Cortex of kidney (tissue), 1 donor: ENCODE data around the gene NCAPG2.

ENCODE experiments used
- DNase-seq: peaks from one replicate; lab custom pipeline; 2025; lab: John Stamatoyannopoulos, UW

NCAPG2 gene

GRCh38 chr7:158704524-158705233 is at the start of gene NCAPG2:
Gene NCAPG2 (minus strand): TSS chr7:158704804. CDS start chr7:158701899, 2,905 bp downstream.
- peak; percentile 76 for DNase-seq

GRCh38 chr7:158753900-158754299 is 49.3 kb upstream of the NCAPG2 start:
- DNase-seq: no peak

- DNase-seq: no peak
These were observed 47.1 kb upstream of the NCAPG2 start for GRCh38 chr7:158751751-158752150.

GRCh38 chr7:158751199-158751598 is 46.6 kb upstream of the NCAPG2 start:
- DNase-seq: no peak

- no peak for DNase-seq
These were observed 46.1 kb upstream of the NCAPG2 start for GRCh38 chr7:158750702-158751101.

GRCh38 chr7:158749396-158749795 is 44.8 kb upstream of the NCAPG2 start:
- no peak for DNase-seq

- no peak for DNase-seq
These were observed 43.7 kb upstream of the NCAPG2 start for GRCh38 chr7:158748335-158748734.

GRCh38 chr7:158747408-158747807 is 42.8 kb upstream of the NCAPG2 start:
- DNase-seq: no peak

- DNase-seq: no peak
These were observed 42.4 kb upstream of the NCAPG2 start for GRCh38 chr7:158746957-158747356.

- DNase-seq: no peak
These were observed 40.6 kb upstream of the NCAPG2 start for GRCh38 chr7:158745057-158745715.

GRCh38 chr7:158744070-158744469 is 39.5 kb upstream of the NCAPG2 start:
- DNase-seq: no peak

- no peak for DNase-seq
These were observed 38.6 kb upstream of the NCAPG2 start for GRCh38 chr7:158743219-158743618.

- no peak for DNase-seq
These were observed 37.6 kb upstream of the NCAPG2 start for GRCh38 chr7:158742065-158742821.

- DNase-seq: no peak
These were observed 36.7 kb upstream of the NCAPG2 start for GRCh38 chr7:158741294-158741666.

- DNase-seq: no peak
These were observed 36.2 kb upstream of the NCAPG2 start for GRCh38 chr7:158740657-158741293.

- no peak for DNase-seq
These were observed 35.5 kb upstream of the NCAPG2 start for GRCh38 chr7:158740013-158740656.

GRCh38 chr7:158738841-158739240 is 34.2 kb upstream of the NCAPG2 start:
- no peak for DNase-seq

- no peak for DNase-seq
These were observed 32.6 kb upstream of the NCAPG2 start for GRCh38 chr7:158737064-158737695.

GRCh38 chr7:158735935-158736334 is 31.3 kb upstream of the NCAPG2 start:
- no peak for DNase-seq

- no peak for DNase-seq
These were observed 30.3 kb upstream of the NCAPG2 start for GRCh38 chr7:158734861-158735260.

- DNase-seq: no peak
These were observed 29.3 kb upstream of the NCAPG2 start for GRCh38 chr7:158733775-158734494.
